ENCODE results near the gene RPL26.

GRCh38 chr17:8332128-8332527 is 50.9 kb downstream of the RPL26 start:
- TF ChIP-seq, protein P1, sequence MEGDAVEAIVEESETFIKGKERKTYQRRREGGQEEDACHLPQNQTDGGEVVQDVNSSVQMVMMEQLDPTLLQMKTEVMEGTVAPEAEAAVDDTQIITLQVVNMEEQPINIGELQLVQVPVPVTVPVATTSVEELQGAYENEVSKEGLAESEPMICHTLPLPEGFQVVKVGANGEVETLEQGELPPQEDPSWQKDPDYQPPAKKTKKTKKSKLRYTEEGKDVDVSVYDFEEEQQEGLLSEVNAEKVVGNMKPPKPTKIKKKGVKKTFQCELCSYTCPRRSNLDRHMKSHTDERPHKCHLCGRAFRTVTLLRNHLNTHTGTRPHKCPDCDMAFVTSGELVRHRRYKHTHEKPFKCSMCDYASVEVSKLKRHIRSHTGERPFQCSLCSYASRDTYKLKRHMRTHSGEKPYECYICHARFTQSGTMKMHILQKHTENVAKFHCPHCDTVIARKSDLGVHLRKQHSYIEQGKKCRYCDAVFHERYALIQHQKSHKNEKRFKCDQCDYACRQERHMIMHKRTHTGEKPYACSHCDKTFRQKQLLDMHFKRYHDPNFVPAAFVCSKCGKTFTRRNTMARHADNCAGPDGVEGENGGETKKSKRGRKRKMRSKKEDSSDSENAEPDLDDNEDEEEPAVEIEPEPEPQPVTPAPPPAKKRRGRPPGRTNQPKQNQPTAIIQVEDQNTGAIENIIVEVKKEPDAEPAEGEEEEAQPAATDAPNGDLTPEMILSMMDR (IDR thresholded peaks at IDR 0.05; ENCODE audit: extremely low read depth in 1 of 2, insufficient read depth in 1 of 2, low read depth in 1 of 2, low read length in 2 of 2), result no peak
- TF ChIP-seq JUN (IDR thresholded peaks at IDR 0.05; ENCODE audit: borderline replicate concordance, insufficient read depth, insufficient read length, low read depth) (no peak), POLR2A (IDR thresholded peaks at IDR 0.05; ENCODE audit: low read depth, low read length) (no peak)
- TF ChIP-seq, protein P2, sequence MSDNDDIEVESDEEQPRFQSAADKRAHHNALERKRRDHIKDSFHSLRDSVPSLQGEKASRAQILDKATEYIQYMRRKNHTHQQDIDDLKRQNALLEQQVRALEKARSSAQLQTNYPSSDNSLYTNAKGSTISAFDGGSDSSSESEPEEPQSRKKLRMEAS (IDR thresholded peaks at IDR 0.05; ENCODE audit: insufficient read depth, insufficient read length), result no peak

Measured in endothelial cell of umbilical vein (primary cell).